Epithelial cell of esophagus (primary cell): ENCODE results near the gene ACP3.
A peak's percentile ranks its signal among the peaks of the same experiment; 100 is the strongest.

Experiments used
- DNase-seq: peaks from one replicate; pipeline ENCODE4 v3.0.0; 2010; ENCODE audit warnings: low read depth
- H3K4me3 ChIP-seq: 2 replicates; pipeline ENCODE4 v1.5.1; 2011; ENCODE audit warnings: mild to moderate bottlenecking, low read length, control low read depth
- CTCF ChIP-seq: IDR thresholded peaks from 2 replicates; pipeline ENCODE4 v1.5.1; 2011; ENCODE audit warnings: low read depth, mild to moderate bottlenecking, low read length, control low read depth, inconsistent platforms; ENCODE audit not compliant: insufficient read depth; ENCODE audit errors: missing control alignments

Gene ACP3

GRCh38 chr3:132283916-132284405 is 33.2 kb upstream of the ACP3 start:
- DNase-seq: no peak
- no peak overlapping the region for H3K4me3 ChIP-seq
- no peak for TF ChIP-seq CTCF

DNA sequence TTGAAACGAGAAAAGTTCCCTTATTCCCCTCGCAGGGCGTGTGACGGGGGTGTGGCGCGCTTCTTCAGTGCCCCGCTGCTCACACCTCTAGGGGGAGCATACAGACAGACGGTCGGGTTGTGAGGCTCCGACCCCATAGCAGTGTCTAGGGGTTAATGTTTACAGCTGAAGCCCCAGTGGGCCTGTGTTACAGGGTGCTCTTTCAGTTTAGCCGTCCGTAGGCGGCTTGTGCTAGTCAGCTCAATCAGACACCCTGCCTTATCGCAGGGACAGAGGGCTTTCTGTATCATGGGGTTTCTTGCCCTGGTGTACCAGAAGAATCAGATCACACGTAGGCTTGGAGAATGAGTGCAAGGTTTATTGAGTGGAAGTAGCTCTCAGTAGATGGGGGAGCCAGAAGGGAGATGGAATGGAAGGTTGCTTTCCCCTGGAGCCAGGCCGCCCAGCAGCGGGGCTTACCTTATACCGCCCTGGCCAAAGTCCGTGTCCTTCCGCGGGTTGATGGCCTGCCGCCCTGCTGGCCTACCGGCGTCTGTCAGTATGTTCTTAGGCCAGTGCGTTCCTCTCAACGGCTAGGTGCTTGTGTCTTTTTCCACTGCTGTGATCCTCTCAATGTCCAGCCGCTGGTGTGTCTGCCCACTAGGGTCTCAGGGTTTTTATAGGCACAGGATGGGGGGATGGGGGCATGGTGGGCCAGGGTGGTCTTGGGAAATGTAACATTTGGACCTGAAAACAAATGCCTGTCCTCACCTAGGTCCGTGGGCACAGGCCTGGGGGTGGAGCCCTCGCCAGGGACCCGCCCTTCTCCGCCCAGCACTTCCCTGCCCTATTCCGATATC is 32.2 kb upstream of the ACP3 start:
- no peak overlapping the region for H3K4me3 ChIP-seq
- no peak for TF ChIP-seq CTCF
- DNase-seq: no peak

DNA sequence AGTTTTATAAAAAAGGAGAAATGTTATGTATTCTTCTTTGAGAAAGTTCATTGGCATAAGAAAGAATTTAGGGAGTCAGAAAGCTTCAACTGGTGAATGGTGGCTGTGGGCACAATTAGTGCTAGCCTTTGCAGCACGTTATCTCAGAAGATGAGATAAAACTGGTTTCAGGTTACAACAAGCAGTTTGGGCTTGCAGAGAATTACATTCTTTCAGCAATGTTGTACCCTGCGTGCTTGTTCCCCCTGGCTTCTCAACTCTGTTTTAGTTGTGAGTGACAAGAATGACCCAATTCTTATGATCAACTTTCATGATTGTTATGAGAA is 31.6 kb upstream of the ACP3 start:
- no peak overlapping the region for H3K4me3 ChIP-seq
- DNase-seq: no peak
- TF ChIP-seq CTCF: no peak

GRCh38 chr3:132286035-132286434 is 31.2 kb upstream of the ACP3 start:
- no peak for DNase-seq
- no peak overlapping the region for H3K4me3 ChIP-seq
- no peak for TF ChIP-seq CTCF

DNA sequence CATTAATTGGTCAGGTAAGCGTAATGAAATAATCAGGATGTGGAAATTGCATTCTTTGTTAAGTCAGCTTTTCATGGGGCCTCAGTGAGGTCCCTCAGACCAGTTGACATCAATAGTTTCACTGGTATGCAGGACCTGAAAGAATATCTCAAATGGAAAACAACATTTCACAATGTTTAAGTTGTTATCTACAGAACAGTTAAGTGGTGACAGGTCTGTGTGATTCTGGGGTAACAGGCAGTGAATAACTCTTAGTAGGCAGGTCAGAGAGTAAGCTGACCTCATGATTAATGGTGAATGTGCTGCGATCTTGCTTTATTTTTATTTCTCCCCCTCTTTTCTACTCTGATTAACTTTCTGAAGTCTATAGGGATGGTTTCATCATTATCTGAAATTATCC is 28.9 kb upstream of the ACP3 start:
- DNase-seq: peak; percentile 4
- no peak overlapping the region for H3K4me3 ChIP-seq
- TF ChIP-seq CTCF: no peak

DNA sequence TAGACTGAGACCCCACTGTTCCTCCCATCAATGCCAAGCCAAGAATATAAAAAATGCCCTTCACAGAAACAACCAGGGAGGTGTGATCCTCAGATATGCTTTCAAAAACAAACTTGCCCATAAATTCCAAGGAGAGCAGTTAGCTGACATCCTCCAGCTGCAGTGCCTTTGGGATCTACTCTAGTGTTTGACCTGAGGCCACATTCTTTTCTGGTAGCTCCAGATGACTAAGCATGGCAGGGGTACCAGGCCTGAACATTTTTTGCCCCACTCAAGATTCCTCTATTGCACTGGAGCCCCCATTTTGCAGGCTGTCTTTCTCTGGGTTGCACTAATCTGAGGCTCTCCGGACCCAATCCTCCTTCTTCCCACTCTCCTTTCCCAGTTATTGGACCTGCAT is 27.9 kb upstream of the ACP3 start:
- no peak for TF ChIP-seq CTCF
- no peak for DNase-seq
- no peak overlapping the region for H3K4me3 ChIP-seq

- no peak overlapping the region for H3K4me3 ChIP-seq
- no peak for TF ChIP-seq CTCF
- peak; percentile 61 for DNase-seq
These were observed 26.4 kb upstream of the ACP3 start for GRCh38 chr3:132290833-132291232.
